Lung (tissue), 16 donors: ENCODE measurements around the gene SLC26A9. TPM values are rescaled to one million over a fixed set of nuclear protein-coding genes. Genes with fewer than 3 reads are reported as not detected.
A peak's percentile ranks its signal among the peaks of the same experiment; 100 is the strongest.

Experiments used
- ATAC-seq: fragments of 200-7000 bp; cut with Tn5 transposase; one replicate; pipeline ENCODE4 v1.9.1; 2020; ENCODE audit warnings: moderate number of reproducible peaks; ENCODE audit not compliant: insufficient read depth, low FRiP score
- DNase-seq, 3 donors: peaks; one replicate each; pipeline ENCODE4 v3.0.0-alpha.2; 2013 to 2017
- H3K27ac ChIP-seq, 2 donors: one replicate each; pipeline ENCODE4 v1.5.1; 2013; ENCODE audit warnings: mild to moderate bottlenecking in 2 of 2, moderate library complexity in 2 of 2, control low read depth in 1 of 2, inconsistent platforms in 1 of 2, low read depth in 1 of 2, low read length in 1 of 2
- H3K27me3 ChIP-seq, 3 donors: one replicate each; pipeline ENCODE4 v1.5.1; 2013; ENCODE audit warnings: low read length in 2 of 3; ENCODE audit not compliant: control insufficient read depth in 3 of 3, insufficient read depth in 3 of 3
- H3K36me3 ChIP-seq, 4 donors: one replicate each; pipeline ENCODE4 v1.5.1; 2013; ENCODE audit warnings: low read length in 4 of 4, mild to moderate bottlenecking in 1 of 4, moderate library complexity in 1 of 4; ENCODE audit not compliant: control insufficient read depth in 4 of 4, insufficient read depth in 4 of 4
- H3K4me1 ChIP-seq, 5 donors: one replicate each; pipeline ENCODE4 v1.5.1; 2013; ENCODE audit warnings: low read length in 5 of 5, mild to moderate bottlenecking in 2 of 5, moderate library complexity in 1 of 5; ENCODE audit not compliant: control insufficient read depth in 5 of 5, insufficient read depth in 5 of 5
- H3K4me3 ChIP-seq: one replicate; pipeline ENCODE4 v1.5.1; 2013; ENCODE audit warnings: mild to moderate bottlenecking, control low read depth, moderate library complexity
- H3K9ac ChIP-seq, 2 donors: one replicate each; pipeline ENCODE4 v1.5.1; 2013; ENCODE audit warnings: low read length in 2 of 2, control low read depth in 1 of 2; ENCODE audit not compliant: insufficient read depth in 1 of 2
- H3K9me3 ChIP-seq, 4 donors: one replicate each; pipeline ENCODE4 v1.5.1; 2013; ENCODE audit warnings: low read length in 3 of 4, mild to moderate bottlenecking in 1 of 4, moderate library complexity in 1 of 4; ENCODE audit not compliant: control insufficient read depth in 4 of 4, insufficient read depth in 3 of 4
- CTCF ChIP-seq: IDR thresholded peaks from 2 replicates; pipeline ENCODE4 v1.5.1; 2012; ENCODE audit warnings: mild to moderate bottlenecking; ENCODE audit errors: control extremely low read depth, extremely low read depth
- WGBS, 2 donors: extraction: QIAGEN DNeasy Blood & Tissue Kit; methylation state at CpG; one replicate each; pipeline ENCODE4 v1.1.7; 2013; 5-methylcytosine and 5-hydroxymethylcytosine counted together
- long read RNA-seq, 5 donors: transcript quantifications; one replicate each; lab custom pipeline, GENCODE V29; 2026
- polyA plus RNA-seq, 2 donors: library from polyadenylated mRNA; stranded (reverse); fragments of 200-250 nt; gene quantifications; one replicate each; pipeline ENCODE4 v1.2.1, GENCODE V29; 2013
- total RNA-seq, 2 donors: library from RNA; depleted of rRNA in 1 of 2; stranded (reverse); fragments of >200 nt in 1 of 2; gene quantifications; one replicate each; pipeline ENCODE4 v1.2.1, GENCODE V29; 2014 to 2021
- donor health status: control.
- donor health status: control.
- donor health status: Bipolar disorder and iron deficiency.
- donor health status: healthy.
- donor health status: DM: yes; HTN: yes; CAD: no.

SLC26A9 gene
- total RNA-seq (10 to 100 TPM in 1 of 2 donors, under 1 TPM in 1; 0.14 to 30.3 TPM), polyA plus RNA-seq (10 to 100 TPM; 14.2 to 17.3 TPM)
- long read RNA-seq, donor 1: 0 reads
- long read RNA-seq, donor 2: 0 reads
- long read RNA-seq, donor 3: 0 reads
- long read RNA-seq, donor 4: 0 reads
- long read RNA-seq, donor 5: 0 reads

- H3K9ac ChIP-seq: no peak within 1 kb of the TSS
- H3K4me3 ChIP-seq: peak within 1 kb of the TSS; percentile 20
- ATAC-seq: peak; percentile 19
- peak within 1 kb of the TSS in 1 of 2 donors; percentile 43 for H3K27ac ChIP-seq
- DNase-seq: no peak
- no peaks in the 10 kb centered on the region for H3K9me3 ChIP-seq
- WGBS, 2 donors: 41 to 50% methylated on average over 7 of the region's 7 CpGs
- no peaks in the 10 kb centered on the region for H3K36me3 ChIP-seq
- H3K27me3 ChIP-seq: no peaks in the 10 kb centered on the region
- peaks cover 0 to 10% (median 0%) of the 10 kb centered on the region in 5 donors for H3K4me1 ChIP-seq
- TF ChIP-seq CTCF: no peak
These were observed at the start of gene SLC26A9 for GRCh38 chr1:205943245-205943644. Gene SLC26A9 (minus strand): TSS chr1:205943456. CDS start chr1:205935820, 7,636 bp downstream.

GRCh38 chr1:205992218-205992882, 49.1 kb upstream of the SLC26A9 start:
- ATAC-seq: no peak
- no peak for TF ChIP-seq CTCF
- Histone ChIP-seq H3K36me3 (no peaks in the 10 kb centered on the region), H3K27ac (no peak overlapping the region), H3K27me3 (no peaks in the 10 kb centered on the region), H3K4me1 (peaks cover 0 to 6% (median 0%) of the 10 kb centered on the region in 5 donors), H3K4me3 (no peak overlapping the region), H3K9ac (no peak overlapping the region), H3K9me3 (no peaks in the 10 kb centered on the region)
- WGBS, 2 donors: 97% methylated on average over 14 of the region's 14 CpGs
- DNase-seq: no peak

GRCh38 chr1:205991237-205991636, 48.0 kb upstream of the SLC26A9 start:
- no peaks in the 10 kb centered on the region for H3K9me3 ChIP-seq
- DNase-seq (no peak), ATAC-seq (no peak)
- no peak for TF ChIP-seq CTCF
- no peak overlapping the region for H3K4me3 ChIP-seq
- H3K9ac ChIP-seq: no peak overlapping the region
- H3K27ac ChIP-seq: no peak overlapping the region
- 84 to 86% methylated on average over 4 of the region's 4 CpGs for WGBS, 2 donors
- H3K36me3 ChIP-seq: no peaks in the 10 kb centered on the region
- peaks cover 0 to 14% (median 0%) of the 10 kb centered on the region in 5 donors for H3K4me1 ChIP-seq
- no peaks in the 10 kb centered on the region for H3K27me3 ChIP-seq
